Stimulated activated CD8-positive, alpha-beta memory T cell treated with anti-CD3 and anti-CD28 coated beads, Interleukin-4, amount 100 ng/mL, for 24 hours (primary cell): ENCODE data around the gene ZNF684.
"Not testable (repeated sequence)": the region's sequence is repeated elsewhere in the genome, so short reads cannot be mapped to it uniquely, and the experiment has no call there.

Experiments
- DNase-seq: peaks from one replicate; pipeline ENCODE4 v3.0.0-alpha.2; 2020; ENCODE audit warnings: low read depth

Gene ZNF684

DNA sequence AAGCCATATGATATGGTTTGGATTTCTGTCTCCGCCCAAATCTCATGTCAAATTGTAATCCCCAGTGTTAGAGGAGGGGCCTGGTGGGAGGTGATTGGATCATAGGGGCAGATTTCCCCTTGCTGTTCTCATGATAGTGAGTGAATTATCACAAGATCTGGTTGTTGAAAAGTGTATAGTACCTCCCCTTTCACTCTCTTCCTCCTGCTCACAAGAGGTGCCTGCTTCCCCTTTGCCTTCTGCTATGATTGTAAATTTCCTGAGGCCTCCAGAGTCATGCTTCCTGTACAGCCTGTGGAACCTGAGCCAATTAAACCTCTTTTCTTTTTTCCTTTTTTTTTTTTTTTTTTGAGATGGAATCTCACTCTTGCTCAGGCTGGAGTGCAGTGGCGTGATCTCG is 43.4 kb downstream of the ZNF684 start:
- not testable (repeated sequence) for DNase-seq

DNA sequence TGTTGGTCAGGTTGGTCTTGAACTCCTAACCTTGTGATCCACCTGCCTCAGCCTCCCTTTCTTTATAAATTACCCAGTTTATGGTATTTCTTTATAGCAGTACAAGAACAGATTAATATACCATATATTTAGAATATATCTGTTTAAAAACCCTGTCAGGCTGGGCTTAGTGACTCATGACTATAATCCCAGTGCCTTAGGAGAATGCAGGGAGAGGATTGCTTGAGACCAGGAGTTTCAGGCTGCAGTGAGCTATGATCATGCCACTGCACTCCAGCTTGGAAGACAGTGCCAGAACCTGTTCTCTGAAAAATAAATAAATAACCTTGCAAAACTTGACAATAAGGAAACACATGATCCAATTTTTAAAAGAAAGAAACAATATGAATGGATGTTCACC is 43.9 kb downstream of the ZNF684 start:
- no peak for DNase-seq

DNA sequence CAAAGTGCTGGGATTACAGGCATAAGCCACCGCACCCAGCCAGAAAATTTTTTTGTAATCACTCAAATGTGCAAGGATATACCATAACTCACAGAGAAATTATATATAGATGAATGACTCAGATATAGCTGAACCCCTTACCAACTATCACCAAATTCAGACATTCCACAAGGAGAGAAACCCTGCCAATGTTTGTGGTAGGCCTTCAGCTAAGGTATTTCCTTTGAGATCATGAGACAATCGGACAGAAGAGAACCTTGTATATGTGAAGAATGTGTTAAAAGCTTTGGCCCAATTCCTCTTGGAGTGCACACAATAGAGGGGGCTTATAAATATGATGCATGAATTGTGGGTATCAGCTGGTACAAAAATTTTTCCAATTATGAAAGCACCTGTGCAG is 50.7 kb downstream of the ZNF684 start:
- no peak for DNase-seq

DNA sequence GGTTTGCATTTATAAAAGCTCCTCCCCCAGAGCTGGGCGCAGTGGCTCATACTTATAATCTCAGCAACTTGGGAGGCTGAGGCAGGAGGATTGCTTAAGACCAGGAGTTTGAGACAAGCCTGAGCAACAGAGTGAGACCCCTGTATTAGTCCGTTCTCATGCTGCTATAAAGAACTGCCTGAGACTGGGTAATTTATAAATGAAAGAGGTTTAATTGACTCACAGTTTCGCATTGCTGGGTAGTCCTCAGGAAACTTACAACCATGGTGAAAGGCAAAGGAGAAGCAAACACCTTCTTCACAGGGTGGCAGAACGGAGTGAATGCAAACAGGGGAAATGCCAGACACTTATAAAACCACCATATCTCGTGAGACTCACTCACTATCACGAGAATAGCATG is 52.5 kb downstream of the ZNF684 start:
- DNase-seq: no peak

DNA sequence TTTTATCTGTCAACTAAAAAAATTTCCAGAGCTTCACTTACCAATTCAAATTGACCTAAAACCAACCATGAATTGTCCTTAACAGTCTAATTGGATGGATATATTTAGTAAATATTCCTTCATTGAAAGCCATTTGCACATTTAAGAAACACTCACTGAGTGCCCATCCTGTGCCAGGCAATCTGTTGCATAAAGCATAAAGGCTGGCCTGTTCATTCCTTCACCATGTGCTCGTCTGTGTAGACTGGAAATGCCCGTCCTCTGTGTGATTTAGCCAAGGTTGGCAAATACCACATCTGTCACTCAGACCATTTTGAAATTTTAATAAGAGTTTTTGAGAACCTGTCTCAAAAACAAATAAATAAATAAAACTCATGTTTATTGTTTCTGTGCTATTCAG is 57.1 kb downstream of the ZNF684 start:
- no peak for DNase-seq

DNA sequence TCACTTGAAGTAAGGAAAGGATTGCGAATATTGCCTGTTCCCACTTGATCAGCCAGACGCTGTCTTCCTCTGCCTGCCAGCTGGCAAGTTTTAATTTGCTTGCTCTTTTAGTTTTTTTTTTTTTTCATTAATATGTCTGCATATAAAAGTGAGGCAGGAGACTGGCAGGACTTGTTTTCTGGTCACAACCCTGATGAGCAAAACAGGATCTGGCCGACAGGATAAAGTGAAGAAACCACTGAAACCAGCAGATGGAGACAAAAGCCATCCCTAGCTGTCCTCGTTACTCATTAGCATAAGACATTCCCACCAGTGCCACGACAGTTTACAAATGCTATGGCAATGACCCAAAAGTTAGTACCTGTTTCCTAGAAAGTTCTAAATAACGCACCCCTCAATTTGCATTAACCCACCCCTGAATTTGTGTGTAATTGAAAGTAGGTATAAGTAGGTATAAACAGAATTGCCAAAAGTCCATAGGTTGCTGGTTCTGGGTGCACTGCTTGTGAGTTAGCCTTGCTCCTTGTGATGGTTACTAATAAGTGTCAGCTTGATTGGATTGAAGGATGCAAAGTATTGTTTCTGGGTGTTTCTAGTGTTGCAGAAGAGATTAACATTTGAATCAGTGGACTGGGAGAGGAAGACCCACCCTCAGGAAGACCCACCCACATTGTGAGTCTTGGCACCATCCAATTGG is 60.8 kb downstream of the ZNF684 start:
- no peak for DNase-seq

DNA sequence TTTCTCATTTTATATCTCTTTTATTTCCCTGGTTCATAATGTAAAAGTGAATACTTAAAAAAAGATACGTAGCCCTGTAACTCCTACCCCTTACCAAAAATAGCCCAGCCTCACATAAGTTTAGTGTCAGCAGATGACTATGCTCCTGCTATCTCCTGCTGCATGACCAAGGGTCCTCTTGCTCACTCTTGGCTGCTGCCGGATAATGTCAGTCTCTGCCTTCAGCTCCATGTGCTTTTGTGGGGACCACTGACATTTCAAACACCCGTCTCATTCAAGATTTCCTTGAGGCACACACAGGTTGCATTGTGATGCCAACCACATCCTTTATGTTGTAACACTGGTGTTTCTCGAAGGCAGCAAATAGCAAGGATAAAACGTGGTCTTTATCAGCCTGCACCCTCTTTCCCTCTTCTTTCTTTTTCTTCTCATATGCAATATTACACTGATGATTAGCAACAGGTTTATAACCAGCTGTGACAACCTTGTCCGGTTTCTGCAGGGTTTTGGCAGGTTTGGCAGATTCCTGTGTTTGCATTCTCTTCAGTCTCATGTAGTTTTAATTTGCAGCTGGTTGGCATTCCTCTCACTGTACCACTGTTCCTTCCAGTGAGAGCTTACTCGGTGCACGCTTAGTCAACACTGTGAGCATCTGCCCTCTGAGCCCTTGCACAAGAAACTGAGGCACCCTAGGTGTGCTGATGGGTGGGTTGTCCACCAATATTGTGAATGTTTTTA is 62.2 kb downstream of the ZNF684 start:
- DNase-seq: no peak

DNA sequence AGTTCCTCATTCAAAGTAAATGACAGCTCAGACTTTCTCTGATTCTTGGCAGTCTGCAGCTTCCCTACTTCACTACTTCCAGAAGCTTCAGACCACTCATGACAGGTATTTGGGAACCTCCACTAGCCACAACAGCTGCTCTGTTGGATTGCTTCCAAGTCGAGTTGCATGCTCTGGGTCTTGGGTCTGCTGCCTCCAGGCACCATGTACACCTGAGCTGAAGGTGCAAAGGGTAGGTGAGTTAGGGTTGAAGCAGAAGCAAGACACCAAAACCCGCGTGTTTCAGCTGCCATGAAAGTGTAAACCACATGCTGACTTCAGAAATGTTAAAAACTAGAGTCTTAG is 62.7 kb downstream of the ZNF684 start:
- no peak for DNase-seq

DNA sequence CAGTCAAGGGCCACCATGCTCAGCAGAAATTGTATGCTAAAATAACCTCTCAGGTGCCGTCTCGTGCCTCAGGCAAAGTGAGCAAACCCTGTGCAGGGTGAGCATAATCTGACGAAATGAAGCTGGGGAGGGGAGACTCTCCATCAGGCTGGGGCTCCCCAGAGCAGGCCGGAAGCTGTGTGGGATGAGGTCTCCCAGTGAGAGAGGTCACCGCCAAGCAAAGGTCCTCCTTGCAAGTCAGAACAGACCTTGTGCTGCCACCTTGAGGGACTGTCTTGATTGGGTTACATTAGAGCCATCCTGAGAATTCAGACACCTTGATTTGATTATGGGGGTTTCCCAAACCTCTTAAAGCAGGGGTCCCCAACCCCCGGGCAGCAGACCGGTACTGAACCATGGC is 64.2 kb downstream of the ZNF684 start:
- no peak for DNase-seq
